ENCODE measurements around the gene ULBP2. TPM values are rescaled to one million over a fixed set of nuclear protein-coding genes. Genes with fewer than 3 reads are reported as not detected.

ULBP2 gene
- total RNA-seq, 2 experiments from 2014 or later = 0.60 to 2.6 TPM

- H3K4me2 ChIP-seq (ENCODE audit: low read length) = no peak overlapping the region
- no peaks in the 10 kb centered on the region for H3K79me2 ChIP-seq (ENCODE audit: insufficient read depth, low read depth, low read length)
- intact Hi-C loops (cut with micrococcal nuclease; ENCODE audit: unreplicated experiment) = no loop called here
- BruUV-seq (replicated peaks) = no TSS peak
- H2AFZ ChIP-seq (ENCODE audit: low read length) = no peak overlapping the region
- no peaks in the 10 kb centered on the region for H3K4me1 ChIP-seq (ENCODE audit: insufficient read depth, low read length, poor library complexity, severe bottlenecking)
- no peaks in the 10 kb centered on the region for H3K9me2 ChIP-seq (ENCODE audit: insufficient read depth, low read length)
- H3K27ac ChIP-seq (ENCODE audit: low read depth, low read length, poor library complexity, severe bottlenecking) = no peak overlapping the region
- H4K20me1 ChIP-seq (ENCODE audit: insufficient read depth, low read length) = no peaks in the 10 kb centered on the region
- no peaks in the 10 kb centered on the region for H3K9me3 ChIP-seq (ENCODE audit: low read length)
- no peak for TF ChIP-seq CTCF (conservative IDR thresholded peaks at IDR 0.05; ENCODE audit: low read length)
- TF ChIP-seq EZH2phosphoT487 (IDR thresholded peaks at IDR 0.05; ENCODE audit: borderline replicate concordance, low read depth, low read length) = no peak
- ChIA-PET POLR2A (no interaction called here), CTCF (ENCODE audit: unreplicated experiment) (no interaction called here)
- H3K4me3 ChIP-seq (ENCODE audit: low read depth, low read length, poor library complexity, severe bottlenecking) = no peak overlapping the region
- H3K36me3 ChIP-seq (ENCODE audit: insufficient read depth, low read length) = no peaks in the 10 kb centered on the region
- DNase-seq (ENCODE audit: low spot score) = no peak
Measured at GRCh38 chr6:149975400-149975799, 33.6 kb downstream of the ULBP2 start.

- no peak for DNase-seq (ENCODE audit: low spot score)
- ChIA-PET CTCF (ENCODE audit: unreplicated experiment) (no interaction called here), POLR2A (no interaction called here)
- Histone ChIP-seq H3K9me3 (ENCODE audit: low read length) (no peaks in the 10 kb centered on the region), H3K4me2 (ENCODE audit: low read length) (no peak overlapping the region), H3K4me1 (ENCODE audit: insufficient read depth, low read length, poor library complexity, severe bottlenecking) (no peaks in the 10 kb centered on the region), H3K36me3 (ENCODE audit: insufficient read depth, low read length) (no peaks in the 10 kb centered on the region), H3K79me2 (ENCODE audit: insufficient read depth, low read depth, low read length) (no peaks in the 10 kb centered on the region), H3K4me3 (ENCODE audit: low read depth, low read length, poor library complexity, severe bottlenecking) (no peak overlapping the region), H2AFZ (ENCODE audit: low read length) (no peak overlapping the region), H3K27ac (ENCODE audit: low read depth, low read length, poor library complexity, severe bottlenecking) (no peak overlapping the region), H4K20me1 (ENCODE audit: insufficient read depth, low read length) (no peaks in the 10 kb centered on the region), H3K9me2 (ENCODE audit: insufficient read depth, low read length) (no peaks in the 10 kb centered on the region)
- intact Hi-C loops (cut with micrococcal nuclease; ENCODE audit: unreplicated experiment) = no loop called here
- BruUV-seq (replicated peaks) = no TSS peak
- TF ChIP-seq EZH2phosphoT487 (IDR thresholded peaks at IDR 0.05; ENCODE audit: borderline replicate concordance, low read depth, low read length) (no peak), CTCF (conservative IDR thresholded peaks at IDR 0.05; ENCODE audit: low read length) (no peak)
Measured at GRCh38 chr6:149977221-149977620, 35.4 kb downstream of the ULBP2 start.

- no peak for TF ChIP-seq CTCF (conservative IDR thresholded peaks at IDR 0.05; ENCODE audit: low read length)
- no peak for TF ChIP-seq EZH2phosphoT487 (IDR thresholded peaks at IDR 0.05; ENCODE audit: borderline replicate concordance, low read depth, low read length)
- POLR2A ChIA-PET = interaction anchor here (0.6 to 1.0 kb wide), 2 partner anchors 14 to 118 kb away, joined by 3 to 4 read pairs; no protein-coding TSS in a partner anchor
Measured at GRCh38 chr6:149978610-149979009, 36.8 kb downstream of the ULBP2 start.

More at GRCh38 chr6:149978610-149979009, 36.8 kb downstream of the ULBP2 start:
- no peaks in the 10 kb centered on the region for H4K20me1 ChIP-seq (ENCODE audit: insufficient read depth, low read length)
- no peak overlapping the region for H3K4me3 ChIP-seq (ENCODE audit: low read depth, low read length, poor library complexity, severe bottlenecking)
- no peak overlapping the region for H2AFZ ChIP-seq (ENCODE audit: low read length)
- intact Hi-C loops (cut with micrococcal nuclease; ENCODE audit: unreplicated experiment) = no loop called here
- BruUV-seq (replicated peaks) = no TSS peak
- CTCF ChIA-PET (ENCODE audit: unreplicated experiment) = no interaction called here
- no peak overlapping the region for H3K27ac ChIP-seq (ENCODE audit: low read depth, low read length, poor library complexity, severe bottlenecking)
- DNase-seq (ENCODE audit: low spot score) = no peak
- H3K9me3 ChIP-seq (ENCODE audit: low read length) = no peaks in the 10 kb centered on the region
- H3K9me2 ChIP-seq (ENCODE audit: insufficient read depth, low read length) = no peaks in the 10 kb centered on the region
- no peaks in the 10 kb centered on the region for H3K4me1 ChIP-seq (ENCODE audit: insufficient read depth, low read length, poor library complexity, severe bottlenecking)
- H3K4me2 ChIP-seq (ENCODE audit: low read length) = no peak overlapping the region
- no peaks in the 10 kb centered on the region for H3K79me2 ChIP-seq (ENCODE audit: insufficient read depth, low read depth, low read length)
- no peaks in the 10 kb centered on the region for H3K36me3 ChIP-seq (ENCODE audit: insufficient read depth, low read length)
